HG03460 (cell line): Measurements from ENCODE around the gene DVL2.

Experiments
- ATAC-seq: cut with Tn5 transposase; IDR thresholded peaks from one replicate; pipeline ENCODE4 v1.9.1; 2021; ENCODE audit not compliant: unreplicated experiment

The DVL2 gene

DNA sequence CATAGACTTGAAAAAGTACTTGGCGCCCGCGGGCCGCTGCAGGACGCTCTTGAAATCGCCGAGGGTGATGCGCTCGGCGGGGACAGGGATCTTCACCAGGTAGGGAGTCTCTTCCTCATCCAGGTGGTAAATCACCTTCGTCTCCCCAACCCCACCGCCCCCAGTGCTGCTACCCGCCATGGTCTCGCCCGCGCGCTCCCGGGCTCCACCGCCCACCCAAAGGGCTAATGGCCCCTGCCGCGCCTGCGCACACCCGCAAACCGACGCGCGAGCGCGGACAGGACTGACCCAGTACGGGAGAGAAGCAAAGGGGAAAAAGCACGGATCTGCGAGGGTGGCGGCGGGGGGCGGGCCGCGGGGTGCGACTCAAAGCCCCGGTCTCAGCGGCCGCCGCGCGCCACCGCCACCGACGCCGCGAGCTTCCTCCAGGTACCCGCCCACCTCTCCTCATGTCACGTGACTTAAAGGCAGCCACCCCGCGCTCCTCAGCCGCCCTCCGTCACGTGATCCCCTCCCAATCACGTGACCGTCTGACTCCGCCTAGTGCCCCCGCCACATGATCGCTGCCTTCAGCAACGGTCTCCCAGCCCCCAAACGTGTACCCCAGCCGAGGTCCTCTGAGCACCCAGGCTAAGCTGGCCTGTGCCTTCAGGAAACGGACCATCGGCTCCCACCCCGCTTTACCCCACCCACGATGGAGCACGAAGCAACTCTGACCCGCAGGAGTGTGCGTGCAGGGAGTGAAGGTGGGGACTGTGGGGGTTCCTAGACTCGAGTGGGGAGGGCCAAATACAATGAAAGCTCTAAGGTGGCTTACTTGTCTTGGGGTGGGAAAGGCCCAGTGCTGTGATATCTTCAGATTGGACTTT, at the start of gene DVL2:
DVL2 (minus strand) TSS at position 435 of the 869 bp plus-strand sequence; CDS start at position 180, 255 bp downstream.
- ATAC-seq, result peak; percentile 46

DNA sequence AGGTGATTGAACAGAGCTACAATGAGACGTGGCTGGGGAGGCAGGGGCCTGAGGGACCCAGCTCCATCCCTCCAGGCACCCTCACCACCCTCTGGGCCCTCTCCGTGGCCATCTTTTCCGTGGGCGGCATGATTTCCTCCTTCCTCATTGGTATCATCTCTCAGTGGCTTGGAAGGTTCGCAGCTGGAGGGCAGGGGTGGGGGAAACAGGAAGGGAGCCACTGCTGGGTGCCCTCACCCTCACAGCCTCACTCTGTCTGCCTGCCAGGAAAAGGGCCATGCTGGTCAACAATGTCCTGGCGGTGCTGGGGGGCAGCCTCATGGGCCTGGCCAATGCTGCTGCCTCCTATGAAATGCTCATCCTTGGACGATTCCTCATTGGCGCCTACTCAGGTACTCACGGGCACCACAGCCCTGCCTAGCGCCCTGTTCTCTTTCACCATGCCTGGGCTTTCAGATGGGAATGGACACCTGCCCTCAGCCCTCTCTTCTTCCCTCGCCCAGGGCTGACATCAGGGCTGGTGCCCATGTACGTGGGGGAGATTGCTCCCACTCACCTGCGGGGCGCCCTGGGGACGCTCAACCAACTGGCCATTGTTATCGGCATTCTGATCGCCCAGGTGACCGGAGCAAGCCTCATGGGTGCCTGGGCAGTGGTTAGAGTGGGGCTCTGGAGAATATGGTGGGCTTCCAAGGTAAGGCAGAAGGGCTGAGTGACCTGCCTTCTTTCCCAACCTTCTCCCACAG, 49.3 kb upstream of the DVL2 start:
- ATAC-seq, result no peak

DNA sequence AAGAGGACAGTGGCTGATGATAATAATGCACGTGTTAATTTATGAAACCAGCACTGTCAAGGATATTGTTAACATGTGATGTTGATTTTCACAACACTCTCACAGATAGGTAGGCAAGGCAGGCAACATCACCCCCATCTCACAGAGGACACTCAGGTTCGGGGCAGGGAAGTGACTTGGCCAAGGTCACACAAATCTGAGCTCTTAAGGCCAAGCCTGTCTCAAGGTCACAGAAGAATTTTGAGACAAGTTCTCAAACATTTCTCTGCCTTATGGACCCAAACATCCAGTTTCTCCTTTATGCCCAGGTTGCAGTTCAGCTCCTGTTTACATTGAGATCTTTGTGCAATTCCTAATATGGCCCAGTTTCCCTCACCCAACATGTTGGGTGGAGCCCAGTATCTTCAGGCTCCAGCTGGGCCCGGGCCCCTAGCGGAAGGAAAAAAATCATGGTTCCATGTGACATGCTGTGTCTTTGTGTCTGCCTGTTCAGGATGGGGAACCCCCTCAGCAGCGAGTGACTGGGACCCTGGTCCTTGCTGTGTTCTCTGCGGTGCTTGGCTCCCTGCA, 48.5 kb upstream of the DVL2 start:
- ATAC-seq, result no peak

DNA sequence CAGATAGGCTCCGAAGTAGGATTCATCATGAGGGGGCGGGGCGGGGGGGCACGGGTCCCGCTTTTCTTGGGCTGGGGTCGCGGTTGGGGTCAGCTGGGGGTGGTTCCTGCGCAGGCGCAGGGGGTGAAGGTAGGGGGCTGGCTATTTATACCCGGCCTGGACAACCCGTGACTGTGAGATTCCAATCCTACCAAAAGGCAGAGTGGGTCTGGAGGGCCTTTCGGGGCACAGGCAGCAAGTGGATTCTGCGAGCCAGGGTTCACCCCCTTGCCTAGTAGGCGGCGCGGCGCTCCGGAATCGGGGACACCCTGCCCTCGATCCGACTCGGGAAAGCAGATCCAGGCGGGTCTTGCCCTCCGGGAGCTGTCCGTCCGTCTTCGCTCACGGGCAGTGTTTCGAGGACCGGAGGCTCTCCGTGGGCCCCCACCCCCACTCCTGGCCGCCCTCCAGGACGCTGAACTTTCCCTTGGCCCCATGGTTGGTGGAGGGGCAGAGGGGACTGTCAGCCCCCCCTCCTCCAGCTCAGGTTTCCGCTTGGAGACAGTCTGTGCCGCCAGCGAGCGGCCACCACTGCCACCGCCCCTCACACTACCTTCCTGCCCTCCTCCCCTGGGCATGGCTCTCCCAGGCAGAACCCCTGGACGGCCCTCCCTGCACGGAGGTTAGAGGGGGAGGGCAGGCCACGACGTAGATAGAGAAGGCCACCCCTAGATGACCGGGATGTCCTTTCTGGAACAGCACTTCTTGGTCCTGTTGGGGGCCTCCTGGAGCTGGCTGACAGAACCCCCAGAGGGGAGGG, 47.8 kb upstream of the DVL2 start:
- no peak for ATAC-seq

DNA sequence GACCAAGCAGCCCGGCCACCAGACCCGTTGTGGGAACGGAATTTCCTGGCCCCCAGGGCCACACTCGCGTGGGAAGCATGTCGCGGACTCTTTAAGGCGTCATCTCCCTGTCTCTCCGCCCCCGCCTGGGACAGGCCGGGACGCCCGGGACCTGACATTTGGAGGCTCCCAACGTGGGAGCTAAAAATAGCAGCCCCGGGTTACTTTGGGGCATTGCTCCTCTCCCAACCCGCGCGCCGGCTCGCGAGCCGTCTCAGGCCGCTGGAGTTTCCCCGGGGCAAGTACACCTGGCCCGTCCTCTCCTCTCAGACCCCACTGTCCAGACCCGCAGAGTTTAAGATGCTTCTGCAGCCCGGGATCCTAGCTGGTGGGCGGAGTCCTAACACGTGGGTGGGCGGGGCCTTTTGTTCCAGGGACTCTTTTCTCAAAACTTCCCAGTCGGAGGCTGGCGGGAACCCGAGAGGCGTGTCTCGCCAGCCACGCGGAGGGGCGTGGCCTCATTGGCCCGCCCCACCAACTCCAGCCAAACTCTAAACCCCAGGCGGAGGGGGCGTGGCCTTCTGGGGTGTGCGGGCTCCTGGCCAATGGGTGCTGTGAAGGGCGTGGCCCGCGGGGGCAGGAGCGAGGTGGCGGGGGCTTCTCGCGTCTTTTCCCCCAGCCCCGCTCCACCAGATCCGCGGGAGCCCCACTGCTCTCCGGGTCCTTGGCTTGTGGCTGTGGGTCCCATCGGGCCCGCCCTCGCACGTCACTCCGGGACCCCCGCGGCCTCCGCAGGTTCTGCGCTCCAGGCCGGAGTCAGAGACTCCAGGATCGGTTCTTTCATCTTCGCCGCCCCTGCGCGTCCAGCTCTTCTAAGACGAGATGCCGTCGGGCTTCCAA, 47.0 kb upstream of the DVL2 start, which contains the start of gene SLC2A4:
SLC2A4 (plus strand) TSS at position 645 of the 879 bp plus-strand sequence; CDS start at position 862, 217 bp downstream.
- ATAC-seq, result peak; percentile 62

DNA sequence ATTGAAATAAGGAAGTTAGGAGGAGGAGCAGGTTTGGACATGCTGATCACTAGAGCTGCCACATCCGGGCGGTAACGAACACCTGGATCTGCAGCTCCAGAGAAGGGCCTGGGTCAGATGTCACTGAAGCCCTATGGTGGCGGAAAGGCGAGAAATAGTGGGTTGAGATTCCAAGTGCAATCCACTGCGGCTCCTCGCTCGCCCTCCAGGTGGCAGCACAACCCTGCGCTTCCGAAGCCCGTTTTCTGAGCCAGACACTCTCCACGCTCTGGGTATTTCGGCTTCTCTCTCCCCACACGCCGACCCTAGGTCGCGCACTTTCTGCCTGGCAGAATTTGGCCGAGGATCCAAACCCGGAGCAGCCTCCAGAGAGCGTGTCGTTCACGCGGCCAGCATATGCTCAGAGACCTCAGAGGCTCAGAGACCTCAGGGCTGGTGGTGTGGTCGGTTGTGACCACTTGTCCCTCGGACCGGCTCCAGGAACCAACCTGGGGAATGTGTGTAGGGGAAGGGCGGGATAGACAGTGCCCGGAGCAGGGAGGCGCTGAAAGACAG, 46.3 kb upstream of the DVL2 start:
- ATAC-seq, result peak; percentile 68

DNA sequence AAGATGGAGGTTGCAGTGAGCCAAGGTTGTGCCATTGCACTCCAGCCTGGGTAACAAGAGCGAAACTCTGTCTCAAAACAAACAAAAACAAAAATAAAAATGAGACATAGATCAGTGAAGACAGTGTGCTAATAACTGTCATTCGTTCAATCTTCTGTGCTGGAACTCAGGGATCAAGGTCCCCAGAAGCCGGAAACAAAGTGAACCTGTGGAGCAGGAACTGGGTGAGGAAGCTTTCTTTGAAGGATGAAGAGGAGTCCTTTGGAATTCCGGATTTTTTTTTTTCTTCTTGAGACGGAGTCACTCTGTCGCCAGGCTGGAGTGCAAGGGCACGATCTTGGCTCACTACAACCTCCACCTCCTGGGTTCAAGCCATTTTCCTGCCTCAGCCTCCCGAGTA, 45.1 kb upstream of the DVL2 start:
- no peak for ATAC-seq

DNA sequence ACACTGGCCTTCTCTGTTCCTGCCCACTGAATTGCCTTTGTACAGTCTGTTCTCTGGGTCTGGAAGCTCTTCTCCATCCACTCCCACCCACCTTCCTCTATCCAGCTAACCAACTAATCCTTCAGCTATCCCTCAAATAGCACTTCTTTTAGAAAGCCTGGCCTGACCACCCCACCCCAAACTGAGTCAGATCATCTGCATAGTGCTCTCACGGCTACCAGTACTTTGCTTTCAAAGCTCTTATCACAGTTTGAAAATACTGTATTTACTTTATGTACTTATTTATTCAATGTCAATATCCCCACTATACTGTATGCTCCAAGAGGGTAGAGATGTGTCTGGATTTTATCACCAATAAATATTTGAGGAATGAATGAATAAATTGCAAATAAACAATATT, 32.5 kb upstream of the DVL2 start:
- ATAC-seq, result no peak

DNA sequence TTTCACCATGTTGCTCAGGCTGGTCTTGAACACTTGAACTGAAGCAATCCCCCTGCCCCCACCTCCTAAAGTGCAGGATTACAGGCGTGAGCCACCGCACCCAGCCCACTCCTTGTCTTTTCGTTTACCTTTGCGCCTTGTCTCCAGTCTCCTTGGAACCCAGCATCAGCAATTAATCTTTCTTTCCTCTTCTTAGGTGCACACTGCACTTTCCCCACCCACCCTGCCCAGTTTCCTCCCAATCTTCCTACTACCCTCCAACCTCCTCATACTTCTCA, 29.4 kb upstream of the DVL2 start:
- no peak for ATAC-seq

DNA sequence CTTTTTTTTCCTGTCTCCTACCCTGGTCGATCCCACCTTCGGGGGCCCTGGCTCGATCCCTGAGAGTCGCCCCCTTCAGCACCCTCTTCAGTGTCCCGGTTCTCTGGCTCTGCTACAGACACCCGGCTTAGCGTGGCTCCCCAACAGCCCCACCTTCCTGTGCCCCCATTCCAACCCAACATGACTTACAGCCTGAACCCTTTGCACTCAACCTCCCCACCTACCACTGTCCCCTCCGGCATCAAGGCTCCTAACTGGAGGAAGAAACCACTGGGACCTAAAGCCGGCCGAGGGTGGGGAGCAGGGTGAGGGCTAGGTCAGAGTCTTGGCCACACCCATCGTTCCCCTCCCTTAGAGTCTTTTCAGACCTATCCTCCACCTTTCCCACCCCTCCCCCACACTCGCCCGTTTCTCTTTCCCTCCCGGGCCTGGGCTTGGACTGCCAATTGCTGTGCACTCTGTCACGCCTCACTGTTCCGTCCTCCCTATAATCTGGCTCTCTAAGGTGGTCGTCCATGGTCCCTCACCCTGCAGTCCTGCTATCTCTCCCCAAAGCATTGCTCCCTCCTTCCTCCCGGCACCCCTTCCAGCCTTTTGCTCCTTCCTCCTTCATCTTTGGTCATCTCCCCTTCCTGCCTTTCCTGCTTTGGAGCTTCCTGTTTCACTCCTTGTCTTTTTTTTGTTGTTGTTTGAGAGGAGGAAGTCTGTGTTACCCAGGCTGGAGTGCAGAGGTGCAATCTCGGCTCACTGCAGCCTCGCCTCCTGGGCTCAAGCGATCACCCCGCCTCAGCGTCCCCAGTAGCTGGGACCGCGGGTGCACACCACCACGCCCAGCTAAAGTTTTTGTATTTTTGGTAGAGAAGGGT, 28.9 kb upstream of the DVL2 start:
- no peak for ATAC-seq

DNA sequence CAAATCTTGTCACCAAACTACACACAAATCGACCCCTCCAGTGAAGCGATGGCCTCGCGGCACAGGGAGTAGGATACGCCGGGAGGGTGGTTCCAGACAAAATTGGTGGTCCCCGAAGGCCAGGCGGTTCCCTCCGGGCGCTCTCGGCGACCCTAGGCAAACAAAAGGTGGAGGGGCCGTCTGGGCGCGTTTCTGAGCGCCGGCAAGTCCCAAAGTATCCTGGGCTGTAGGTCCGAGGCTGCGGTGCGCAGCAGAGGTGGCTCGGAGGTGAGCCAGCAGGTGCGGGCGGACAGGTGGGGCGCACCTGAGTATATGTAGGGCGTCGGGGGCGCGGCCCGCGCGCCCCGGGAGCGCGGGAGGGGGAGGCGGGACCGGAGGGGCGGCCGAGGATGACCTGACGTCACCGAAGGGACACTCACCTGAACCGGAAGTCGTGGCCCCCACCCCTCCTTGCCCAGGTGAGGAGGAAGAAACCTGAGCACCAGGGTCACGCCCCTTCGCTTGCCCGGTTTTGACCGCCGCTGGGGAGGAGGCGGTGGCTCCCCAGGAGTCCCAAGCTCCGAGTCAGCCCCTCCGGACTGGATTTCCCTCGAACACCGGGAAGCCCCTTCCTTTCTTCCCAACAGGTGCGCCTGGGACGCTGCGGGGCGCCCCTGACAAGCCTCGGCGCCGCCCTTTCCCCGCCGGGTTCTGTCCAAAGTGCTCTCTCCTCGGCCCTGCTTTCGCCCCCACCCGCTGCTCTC, 28.0 kb upstream of the DVL2 start, which contains the start of gene CLDN7:
CLDN7 (minus strand) TSS at position 287 of the 743 bp plus-strand sequence. CDS start 435 bp downstream, outside the sequence.
- no peak for ATAC-seq

DNA sequence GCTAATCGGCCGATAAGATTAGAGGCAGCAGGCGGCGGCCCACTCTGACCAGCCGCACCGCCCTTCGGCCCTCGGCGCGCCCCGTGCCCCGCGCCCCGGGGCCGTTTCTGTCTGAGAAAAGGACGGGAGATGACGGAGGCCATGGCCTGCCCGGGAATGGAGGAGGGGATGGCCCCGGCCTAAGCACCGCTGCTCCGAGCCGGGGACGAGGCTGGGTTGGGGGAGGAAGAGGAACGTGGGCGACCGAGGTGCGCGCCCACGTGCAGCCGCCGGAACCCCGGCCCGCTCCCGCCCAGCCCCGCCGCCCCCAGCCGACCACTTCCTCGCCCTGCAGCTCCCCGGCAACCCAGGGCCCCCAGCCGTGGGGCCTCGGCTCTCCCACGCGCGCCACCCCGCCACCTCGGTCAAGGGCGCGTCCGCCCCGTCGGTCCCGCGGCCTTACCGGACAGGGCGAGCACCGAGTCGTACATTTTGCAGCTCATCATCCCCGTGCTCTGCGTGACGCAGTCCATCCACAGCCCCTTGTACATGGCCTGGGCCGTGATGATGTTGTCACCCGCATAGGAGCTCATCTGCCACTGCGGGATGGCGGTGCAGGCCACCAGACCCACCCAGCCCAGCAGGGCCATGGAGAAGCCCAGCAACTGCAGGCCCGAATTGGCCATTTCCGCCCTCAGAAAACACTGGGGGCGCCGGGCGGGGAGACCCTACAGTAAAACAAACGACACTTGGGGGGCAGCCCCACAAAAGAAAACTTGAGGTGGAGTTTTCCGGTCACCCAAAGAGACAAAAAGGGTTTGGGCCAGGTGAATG, 27.3 kb upstream of the DVL2 start:
- no peak for ATAC-seq

DNA sequence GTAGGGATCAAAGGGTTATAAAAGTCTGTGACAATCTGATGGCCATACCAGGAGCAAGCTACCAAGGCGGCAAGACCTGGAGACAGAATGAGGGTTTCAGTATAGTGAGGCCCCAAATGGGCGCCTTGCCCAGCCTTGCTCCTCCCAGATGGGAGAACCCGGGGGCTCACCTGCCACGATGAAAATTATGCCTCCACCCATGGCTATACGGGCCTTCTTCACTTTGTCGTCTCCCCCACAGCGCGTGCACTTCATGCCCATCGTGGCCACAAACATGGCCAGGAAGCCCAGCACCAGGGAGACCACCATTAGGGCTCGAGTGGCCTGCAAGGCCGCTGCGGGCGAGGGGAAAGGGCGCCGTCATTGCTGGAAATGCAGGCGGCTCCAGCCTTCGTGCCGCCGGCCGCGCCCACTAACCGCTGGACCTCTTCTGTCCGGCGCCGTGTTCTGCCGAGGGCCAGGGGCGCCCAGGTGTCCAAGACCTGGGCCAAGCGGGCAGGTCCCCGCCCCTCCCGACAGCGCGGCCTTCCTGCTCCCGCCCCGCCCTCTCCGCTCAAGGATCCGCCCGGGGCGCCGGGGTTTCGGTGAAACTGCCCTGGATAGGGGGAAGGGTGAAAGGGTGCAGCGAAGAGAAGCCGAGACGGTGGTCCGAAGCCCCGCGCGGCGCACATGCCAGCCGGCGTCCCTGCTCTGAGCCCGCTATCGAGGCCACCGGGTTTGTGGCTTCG, 26.5 kb upstream of the DVL2 start:
- no peak for ATAC-seq

DNA sequence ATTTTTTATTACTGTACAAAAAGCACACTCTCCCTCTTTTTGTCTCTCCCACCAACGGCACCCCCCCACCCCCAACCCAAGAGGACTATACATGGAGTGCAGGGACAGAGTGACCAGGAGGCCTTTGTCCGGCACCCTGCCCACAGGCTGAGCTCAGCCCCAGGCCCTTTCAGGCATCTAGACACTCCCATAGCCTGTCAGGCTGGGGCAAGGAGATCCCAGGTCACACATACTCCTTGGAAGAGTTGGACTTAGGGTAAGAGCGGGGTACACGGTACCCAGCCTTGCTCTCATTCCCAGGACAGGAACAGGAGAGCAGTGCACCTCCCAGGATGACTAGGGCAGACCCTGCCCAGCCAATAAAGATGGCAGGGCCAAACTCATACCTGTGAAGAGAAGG, 25.8 kb upstream of the DVL2 start:
- ATAC-seq, result no peak

DNA sequence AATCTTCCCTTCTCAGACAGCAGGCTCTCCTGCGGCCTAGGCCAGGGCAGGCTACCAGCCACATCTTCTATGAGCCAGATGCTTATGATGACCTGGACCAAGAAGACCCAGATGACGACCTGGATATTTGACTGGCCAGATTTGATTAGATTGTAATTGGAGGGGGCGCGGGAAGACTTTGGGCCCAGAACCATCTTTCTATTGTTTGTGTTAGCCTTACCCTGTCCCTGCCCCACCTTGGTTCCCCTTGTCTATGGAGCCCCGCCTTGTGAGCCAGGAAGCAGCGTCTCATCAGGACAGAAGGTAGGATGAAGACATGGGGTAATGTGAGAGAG, 25.2 kb upstream of the DVL2 start:
- no peak for ATAC-seq

DNA sequence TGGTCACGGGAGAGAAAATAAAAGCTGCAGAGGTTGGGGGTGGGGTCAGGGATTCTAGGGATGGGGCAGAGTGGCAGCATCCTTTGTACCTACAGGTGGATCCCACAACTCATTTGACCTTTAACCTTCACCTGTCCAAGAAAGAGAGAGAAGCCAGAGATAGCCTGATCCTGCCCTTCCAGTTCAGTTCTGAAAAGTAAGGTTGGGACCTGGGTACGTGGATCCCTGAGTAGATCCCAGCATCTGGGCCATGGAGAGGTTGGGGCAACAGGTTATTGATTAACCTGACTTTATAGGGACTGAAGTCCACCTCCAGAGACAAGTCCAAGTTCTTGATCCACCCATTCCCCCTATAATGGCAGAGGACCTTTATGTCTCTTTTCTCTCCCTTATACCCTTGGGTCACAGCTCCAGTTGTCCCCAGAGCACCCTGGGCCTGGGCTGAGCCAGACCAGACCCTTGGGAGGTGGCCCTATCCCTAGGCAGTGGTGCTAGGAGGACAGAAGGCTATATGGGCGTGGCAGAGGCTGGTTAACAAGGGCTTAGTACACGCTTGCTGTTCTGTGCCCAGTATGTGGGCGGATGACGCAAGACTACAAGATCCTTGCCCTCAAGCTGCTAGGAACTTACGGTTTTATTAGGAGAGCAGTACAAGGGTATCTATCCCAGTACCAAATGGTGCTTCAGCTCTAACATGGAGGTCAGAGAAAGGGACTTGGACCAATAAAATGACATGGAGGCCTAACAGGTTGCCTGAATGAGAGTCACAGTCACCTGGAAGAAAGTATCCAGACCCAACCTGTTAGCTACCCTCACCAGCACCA, 24.6 kb upstream of the DVL2 start:
- no peak for ATAC-seq
